ENCODE results near the gene TOM1L1.

DNA sequence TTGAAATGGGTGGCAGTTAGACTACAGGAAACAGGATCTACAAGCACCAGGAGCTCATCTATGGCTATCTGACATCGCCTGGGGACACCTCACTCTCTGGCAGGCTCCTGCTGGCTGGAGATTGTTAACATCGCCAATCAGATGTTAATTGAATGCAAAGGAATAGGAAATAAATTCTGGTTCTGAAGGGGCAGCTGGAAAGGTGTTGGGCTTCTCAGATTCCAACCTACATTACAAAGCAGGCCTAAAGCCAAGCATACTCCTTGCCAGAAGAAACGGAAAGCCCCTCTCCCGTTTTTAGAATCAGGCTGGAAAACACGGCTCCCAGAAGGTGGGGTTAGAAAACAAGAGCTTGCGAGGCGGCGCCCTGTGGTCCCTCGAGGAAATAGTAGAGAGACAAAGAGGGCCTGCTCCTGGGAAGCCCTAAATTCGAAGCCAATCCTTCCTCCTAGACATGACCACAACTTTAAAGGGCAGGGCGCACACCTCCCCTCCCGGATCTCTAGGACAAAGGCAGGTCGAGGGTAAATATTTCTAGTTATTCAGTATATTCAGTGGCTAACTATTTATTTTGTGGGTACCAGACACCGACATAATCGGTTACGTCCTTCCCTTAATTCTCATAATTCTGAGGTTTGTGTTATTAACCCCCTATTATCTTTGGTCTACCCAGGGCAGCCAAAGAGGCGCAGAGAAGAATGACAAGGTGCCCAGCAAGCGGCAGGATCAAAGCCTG lies 763 bp upstream of the TOM1L1 start:
- TF ChIP-seq, protein P1, sequence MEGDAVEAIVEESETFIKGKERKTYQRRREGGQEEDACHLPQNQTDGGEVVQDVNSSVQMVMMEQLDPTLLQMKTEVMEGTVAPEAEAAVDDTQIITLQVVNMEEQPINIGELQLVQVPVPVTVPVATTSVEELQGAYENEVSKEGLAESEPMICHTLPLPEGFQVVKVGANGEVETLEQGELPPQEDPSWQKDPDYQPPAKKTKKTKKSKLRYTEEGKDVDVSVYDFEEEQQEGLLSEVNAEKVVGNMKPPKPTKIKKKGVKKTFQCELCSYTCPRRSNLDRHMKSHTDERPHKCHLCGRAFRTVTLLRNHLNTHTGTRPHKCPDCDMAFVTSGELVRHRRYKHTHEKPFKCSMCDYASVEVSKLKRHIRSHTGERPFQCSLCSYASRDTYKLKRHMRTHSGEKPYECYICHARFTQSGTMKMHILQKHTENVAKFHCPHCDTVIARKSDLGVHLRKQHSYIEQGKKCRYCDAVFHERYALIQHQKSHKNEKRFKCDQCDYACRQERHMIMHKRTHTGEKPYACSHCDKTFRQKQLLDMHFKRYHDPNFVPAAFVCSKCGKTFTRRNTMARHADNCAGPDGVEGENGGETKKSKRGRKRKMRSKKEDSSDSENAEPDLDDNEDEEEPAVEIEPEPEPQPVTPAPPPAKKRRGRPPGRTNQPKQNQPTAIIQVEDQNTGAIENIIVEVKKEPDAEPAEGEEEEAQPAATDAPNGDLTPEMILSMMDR (conservative IDR thresholded peaks at IDR 0.05; ENCODE audit: low read depth, low read length), result no peak
- no peak for TF ChIP-seq EZH2phosphoT487 (IDR thresholded peaks at IDR 0.05; ENCODE audit: borderline replicate concordance, low read length)

Data from PC-3 (cell line).